Fibroblast of pulmonary artery (primary cell): ENCODE results near the gene PCDH1.
A peak's percentile ranks its signal among the peaks of the same experiment; 100 is the strongest.

Experiments
- DNase-seq: peaks from one replicate; pipeline ENCODE4 v3.0.0-alpha.2; 2010; ENCODE audit warnings: low read depth
- H3K4me3 ChIP-seq: replicated peaks from 2 replicates; pipeline ENCODE4 v1.5.1; 2011; ENCODE audit warnings: low read depth, mild to moderate bottlenecking, control low read depth, low read length, moderate library complexity
- TF ChIP-seq, protein P1 (sequence below): IDR thresholded peaks from 2 replicates; pipeline ENCODE4 v1.5.1; 2011; ENCODE audit warnings: mild to moderate bottlenecking, control low read depth, low read length, inconsistent platforms; ENCODE audit errors: missing control alignments

PCDH1 gene

DNA sequence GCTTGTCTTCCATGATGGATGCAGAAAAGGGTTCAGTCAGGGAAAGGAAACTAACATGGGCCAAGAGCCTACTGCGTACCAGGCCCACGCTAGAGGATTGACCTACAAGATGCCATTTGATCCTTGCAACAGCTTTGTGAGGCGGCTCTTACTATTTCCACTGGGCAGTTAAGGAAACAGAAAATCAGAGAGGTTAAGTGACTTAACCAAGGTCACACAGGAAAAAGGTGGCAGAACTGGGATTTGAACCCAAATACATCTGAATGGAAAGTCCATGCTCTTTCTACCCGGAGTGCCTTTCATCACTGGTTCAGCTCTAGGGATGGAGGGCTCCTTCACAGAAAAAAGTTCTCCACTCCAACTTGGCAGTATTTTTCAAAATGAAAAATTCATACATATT lies 50.0 kb downstream of the PCDH1 start:
- TF ChIP-seq, protein P1, sequence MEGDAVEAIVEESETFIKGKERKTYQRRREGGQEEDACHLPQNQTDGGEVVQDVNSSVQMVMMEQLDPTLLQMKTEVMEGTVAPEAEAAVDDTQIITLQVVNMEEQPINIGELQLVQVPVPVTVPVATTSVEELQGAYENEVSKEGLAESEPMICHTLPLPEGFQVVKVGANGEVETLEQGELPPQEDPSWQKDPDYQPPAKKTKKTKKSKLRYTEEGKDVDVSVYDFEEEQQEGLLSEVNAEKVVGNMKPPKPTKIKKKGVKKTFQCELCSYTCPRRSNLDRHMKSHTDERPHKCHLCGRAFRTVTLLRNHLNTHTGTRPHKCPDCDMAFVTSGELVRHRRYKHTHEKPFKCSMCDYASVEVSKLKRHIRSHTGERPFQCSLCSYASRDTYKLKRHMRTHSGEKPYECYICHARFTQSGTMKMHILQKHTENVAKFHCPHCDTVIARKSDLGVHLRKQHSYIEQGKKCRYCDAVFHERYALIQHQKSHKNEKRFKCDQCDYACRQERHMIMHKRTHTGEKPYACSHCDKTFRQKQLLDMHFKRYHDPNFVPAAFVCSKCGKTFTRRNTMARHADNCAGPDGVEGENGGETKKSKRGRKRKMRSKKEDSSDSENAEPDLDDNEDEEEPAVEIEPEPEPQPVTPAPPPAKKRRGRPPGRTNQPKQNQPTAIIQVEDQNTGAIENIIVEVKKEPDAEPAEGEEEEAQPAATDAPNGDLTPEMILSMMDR, result no peak
- DNase-seq, result no peak
- H3K4me3 ChIP-seq, result no peak overlapping the region

GRCh38 chr5:141826674-141827073 lies 51.5 kb downstream of the PCDH1 start:
- no peak overlapping the region for H3K4me3 ChIP-seq
- TF ChIP-seq, protein P1, result no peak
- no peak for DNase-seq

GRCh38 chr5:141825791-141826560 lies 52.2 kb downstream of the PCDH1 start:
- TF ChIP-seq, protein P1, result peak; percentile 43
- no peak for DNase-seq
- H3K4me3 ChIP-seq, result no peak overlapping the region

DNA sequence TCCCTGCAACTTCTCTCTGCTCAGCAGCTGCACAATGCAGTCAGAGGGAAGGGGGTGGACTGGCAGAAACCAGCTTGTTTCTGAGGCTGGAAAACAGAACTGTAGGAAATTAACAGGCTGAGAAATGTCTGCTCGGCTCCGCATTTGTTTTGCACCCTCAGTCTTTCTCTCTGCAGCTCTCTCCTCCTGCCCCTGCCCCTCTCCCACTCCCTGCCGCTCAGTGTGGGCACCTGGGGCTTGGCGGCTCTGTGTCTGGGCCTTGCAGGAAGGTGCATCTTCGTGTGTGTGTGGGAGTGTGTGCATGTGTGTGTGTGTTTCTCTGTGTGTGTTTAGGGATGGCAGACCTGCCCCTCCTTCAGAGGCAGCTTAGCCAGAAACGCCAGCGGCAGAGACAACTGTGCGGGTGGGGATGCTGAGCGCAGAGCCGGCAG lies 53.0 kb downstream of the PCDH1 start:
- no peak for DNase-seq
- no peak overlapping the region for H3K4me3 ChIP-seq
- TF ChIP-seq, protein P1, result no peak

- DNase-seq, result no peak
- no peak overlapping the region for H3K4me3 ChIP-seq
- TF ChIP-seq, protein P1, result no peak
These were observed 53.5 kb downstream of the PCDH1 start for GRCh38 chr5:141824717-141825116.

DNA sequence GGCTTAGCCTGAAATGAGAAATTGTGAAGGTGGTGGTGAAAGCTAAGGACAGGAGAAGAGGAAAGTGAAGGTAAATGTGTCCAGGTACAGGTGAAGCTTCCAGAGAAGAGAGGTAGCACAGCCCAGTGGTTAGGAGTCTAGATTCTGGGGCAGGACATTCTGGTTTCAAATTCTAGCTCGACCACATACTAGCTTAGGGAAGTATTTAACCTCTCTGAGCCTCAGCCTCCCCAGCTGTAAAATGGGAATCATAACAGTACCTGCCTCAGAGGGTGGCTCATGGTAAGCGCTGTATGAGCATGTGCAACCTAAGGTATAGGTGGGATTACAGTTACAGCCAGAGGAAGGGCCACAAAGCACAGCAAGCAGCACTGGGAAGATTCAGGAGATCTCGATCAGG lies 55.2 kb downstream of the PCDH1 start:
- TF ChIP-seq, protein P1, result no peak
- H3K4me3 ChIP-seq, result no peak overlapping the region
- no peak for DNase-seq

DNA sequence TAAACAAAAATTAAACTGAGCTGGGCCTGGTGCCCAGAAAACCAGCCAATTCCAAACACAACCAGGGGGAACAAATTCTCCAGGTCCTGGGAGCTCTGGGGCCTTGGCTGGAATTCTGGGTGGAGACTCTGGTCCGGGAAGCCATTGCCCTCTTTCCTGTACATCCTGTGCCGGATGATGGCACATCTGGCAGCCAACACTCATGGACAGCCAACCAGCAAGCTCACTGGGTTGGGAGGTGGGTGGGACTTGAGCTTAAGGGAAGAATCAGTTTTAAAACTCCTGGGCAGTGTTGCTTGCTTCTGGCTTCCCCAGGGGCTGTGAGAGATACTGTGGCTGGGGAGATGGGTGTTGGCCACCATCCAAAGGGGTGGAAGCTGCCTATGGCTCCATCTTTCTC lies 56.1 kb downstream of the PCDH1 start:
- TF ChIP-seq, protein P1, result no peak
- DNase-seq, result peak; percentile 56
- H3K4me3 ChIP-seq, result no peak overlapping the region
